Stimulated activated CD8-positive, alpha-beta memory T cell treated with anti-CD3 and anti-CD28 coated beads, Interleukin-4, amount 100 ng/mL, for 1 hour (primary cell): ENCODE measurements around the gene TRMT1.

Experiments
- DNase-seq, 2 donors: peaks; one replicate each; pipeline ENCODE4 v3.0.0-alpha.2; 2020; ENCODE audit warnings: low read depth in 2 of 2, low spot score in 1 of 2

The TRMT1 gene

GRCh38 chr19:13091400-13092157, 25.0 kb downstream of the TRMT1 start:
- no peak for DNase-seq

- DNase-seq, result no peak
These were observed 25.9 kb downstream of the TRMT1 start for GRCh38 chr19:13090511-13091231.

GRCh38 chr19:13089857-13090507, 26.6 kb downstream of the TRMT1 start:
- no peak for DNase-seq

GRCh38 chr19:13089139-13089856, 27.2 kb downstream of the TRMT1 start:
- DNase-seq, result no peak

- DNase-seq, result no peak
These were observed 28.6 kb downstream of the TRMT1 start for GRCh38 chr19:13087795-13088537.

GRCh38 chr19:13087295-13087694, 29.2 kb downstream of the TRMT1 start:
- no peak for DNase-seq

- no peak for DNase-seq
These were observed 30.2 kb downstream of the TRMT1 start for GRCh38 chr19:13086341-13086740.

- DNase-seq, result no peak
These were observed 30.9 kb downstream of the TRMT1 start for GRCh38 chr19:13085666-13086065.

GRCh38 chr19:13083627-13084026, 32.9 kb downstream of the TRMT1 start:
- DNase-seq, result no peak

- no peak for DNase-seq
These were observed 33.5 kb downstream of the TRMT1 start for GRCh38 chr19:13083008-13083404.

GRCh38 chr19:13082192-13083007, 34.1 kb downstream of the TRMT1 start:
- DNase-seq, result no peak

- DNase-seq, result no peak
These were observed 37.0 kb downstream of the TRMT1 start for GRCh38 chr19:13079542-13079986.

GRCh38 chr19:13078897-13079541, 37.5 kb downstream of the TRMT1 start:
- no peak for DNase-seq

- DNase-seq, result no peak
These were observed 38.2 kb downstream of the TRMT1 start for GRCh38 chr19:13078381-13078780.

- DNase-seq, result no peak
These were observed 39.3 kb downstream of the TRMT1 start for GRCh38 chr19:13077240-13077639.

GRCh38 chr19:13076787-13077186, 39.8 kb downstream of the TRMT1 start:
- no peak for DNase-seq

GRCh38 chr19:13076320-13076719, 40.2 kb downstream of the TRMT1 start:
- DNase-seq, result no peak

- no peak for DNase-seq
These were observed 42.2 kb downstream of the TRMT1 start for GRCh38 chr19:13074378-13074777.

GRCh38 chr19:13073263-13073662, 43.3 kb downstream of the TRMT1 start:
- DNase-seq, result no peak
